ENCODE data around the gene FGF19. TPM values are rescaled to one million over a fixed set of nuclear protein-coding genes. Genes with fewer than 3 reads are reported as not detected.

FGF19 gene
- total and polyA plus RNA-seq, 8 donors: not detected

- TF ChIP-seq, protein P1, sequence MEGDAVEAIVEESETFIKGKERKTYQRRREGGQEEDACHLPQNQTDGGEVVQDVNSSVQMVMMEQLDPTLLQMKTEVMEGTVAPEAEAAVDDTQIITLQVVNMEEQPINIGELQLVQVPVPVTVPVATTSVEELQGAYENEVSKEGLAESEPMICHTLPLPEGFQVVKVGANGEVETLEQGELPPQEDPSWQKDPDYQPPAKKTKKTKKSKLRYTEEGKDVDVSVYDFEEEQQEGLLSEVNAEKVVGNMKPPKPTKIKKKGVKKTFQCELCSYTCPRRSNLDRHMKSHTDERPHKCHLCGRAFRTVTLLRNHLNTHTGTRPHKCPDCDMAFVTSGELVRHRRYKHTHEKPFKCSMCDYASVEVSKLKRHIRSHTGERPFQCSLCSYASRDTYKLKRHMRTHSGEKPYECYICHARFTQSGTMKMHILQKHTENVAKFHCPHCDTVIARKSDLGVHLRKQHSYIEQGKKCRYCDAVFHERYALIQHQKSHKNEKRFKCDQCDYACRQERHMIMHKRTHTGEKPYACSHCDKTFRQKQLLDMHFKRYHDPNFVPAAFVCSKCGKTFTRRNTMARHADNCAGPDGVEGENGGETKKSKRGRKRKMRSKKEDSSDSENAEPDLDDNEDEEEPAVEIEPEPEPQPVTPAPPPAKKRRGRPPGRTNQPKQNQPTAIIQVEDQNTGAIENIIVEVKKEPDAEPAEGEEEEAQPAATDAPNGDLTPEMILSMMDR (IDR thresholded peaks at IDR 0.05): no peak
- no peak for TF ChIP-seq EP300 (IDR thresholded peaks at IDR 0.05)
- intact Hi-C loops (cut with DNase I; ENCODE audit: low total_unique reads): loop anchor here (10.0 kb wide), 1 partner anchor 148 kb away; no protein-coding TSS in a partner anchor
- no peak overlapping the region for H3K4me3 ChIP-seq
- H3K27me3 ChIP-seq: peaks cover 4 to 89% (median 20%) of the 10 kb centered on the region in 3 donors
- no peaks in the 10 kb centered on the region for H3K4me1 ChIP-seq
- no peak overlapping the region for H3K27ac ChIP-seq
- H3K9me3 ChIP-seq: no peaks in the 10 kb centered on the region
- WGBS, 5 donors: 44 to 62% (median 45%) methylated on average over 15 to 18 of the region's 18 CpGs
- no peaks in the 10 kb centered on the region for H3K36me3 ChIP-seq
- no peak for DNase-seq
Observed at GRCh38 chr11:69726481-69726880, 22.7 kb upstream of the FGF19 start.

DNA sequence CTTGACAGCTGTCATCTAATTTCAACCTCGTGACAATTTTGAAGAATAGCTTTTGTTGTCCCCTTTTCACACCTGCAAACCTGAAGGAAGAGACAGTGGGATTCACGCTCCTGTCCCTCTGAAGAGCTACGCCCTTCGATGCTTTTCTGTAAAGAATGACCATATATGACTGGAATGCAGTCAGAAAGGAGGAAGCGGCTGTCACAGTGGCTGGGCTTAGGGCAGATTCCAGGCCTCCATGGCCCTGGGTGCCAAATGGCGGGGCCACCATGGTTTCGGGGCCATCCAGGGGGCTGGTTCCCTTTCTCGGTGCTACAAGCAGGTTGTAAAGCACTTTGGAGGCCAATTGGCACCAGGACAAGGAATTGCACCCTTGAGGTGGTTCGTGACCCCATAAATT, 22.2 kb upstream of the FGF19 start:
- Histone ChIP-seq H3K27ac (no peak overlapping the region), H3K4me3 (no peak overlapping the region), H3K27me3 (peaks cover 5 to 89% (median 20%) of the 10 kb centered on the region in 3 donors), H3K9me3 (no peaks in the 10 kb centered on the region), H3K36me3 (no peaks in the 10 kb centered on the region), H3K4me1 (no peaks in the 10 kb centered on the region)
- 59 to 74% (median 70%) methylated on average over 8 to 9 of the region's 9 CpGs for WGBS, 5 donors
- no peak for TF ChIP-seq POLR2AphosphoS5 (IDR thresholded peaks at IDR 0.05)
- TF ChIP-seq, protein P1 (IDR thresholded peaks at IDR 0.05): no peak
- TF ChIP-seq EP300 (IDR thresholded peaks at IDR 0.05): no peak
- no peak for TF ChIP-seq POLR2A (IDR thresholded peaks at IDR 0.05)
- DNase-seq: no peak
- intact Hi-C loops (cut with DNase I; ENCODE audit: low total_unique reads): loop anchor here (10.0 kb wide), 1 partner anchor 149 kb away; no protein-coding TSS in a partner anchor

DNA sequence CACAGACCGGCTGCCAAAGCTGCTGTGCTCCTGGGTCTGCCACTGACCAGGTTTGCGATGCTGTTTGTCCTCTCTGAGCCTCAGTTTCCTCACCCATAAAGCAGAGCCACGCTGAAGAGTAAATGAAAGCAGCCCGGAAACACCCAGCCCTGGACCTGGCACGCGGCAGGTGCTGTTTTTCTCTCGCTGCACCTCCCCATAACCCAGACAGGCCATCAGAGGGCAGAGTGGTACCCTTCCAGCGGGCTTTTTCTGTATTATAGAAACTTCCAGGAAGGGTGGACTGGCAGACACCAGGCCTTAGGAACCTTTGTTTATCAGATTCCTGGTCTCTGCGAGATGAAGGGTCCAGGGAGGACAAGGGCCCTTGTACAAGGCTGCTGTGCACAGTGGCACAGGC, 17.9 kb upstream of the FGF19 start:
- H3K27me3 ChIP-seq: peaks cover 10 to 90% (median 41%) of the 10 kb centered on the region in 3 donors
- H3K9me3 ChIP-seq: no peaks in the 10 kb centered on the region
- no peaks in the 10 kb centered on the region for H3K36me3 ChIP-seq
- H3K4me1 ChIP-seq: peaks cover 0 to 5% (median 0%) of the 10 kb centered on the region in 4 donors
- H3K4me3 ChIP-seq: no peak overlapping the region
- 31 to 49% (median 33%) methylated on average over 9 of the region's 9 CpGs for WGBS, 5 donors
- intact Hi-C loops (cut with DNase I; ENCODE audit: low total_unique reads): loop anchor here (10.0 kb wide), 1 partner anchor 153 kb away; no protein-coding TSS in a partner anchor
- TF ChIP-seq, protein P1 (IDR thresholded peaks at IDR 0.05): no peak
- no peak for TF ChIP-seq POLR2AphosphoS5 (IDR thresholded peaks at IDR 0.05)
- TF ChIP-seq EP300 (IDR thresholded peaks at IDR 0.05): no peak
- no peak for TF ChIP-seq POLR2A (IDR thresholded peaks at IDR 0.05)
- no peak overlapping the region for H3K27ac ChIP-seq
- no peak for DNase-seq

GRCh38 chr11:69721106-69721505, 17.3 kb upstream of the FGF19 start:
- no peak for DNase-seq
- H3K4me1 ChIP-seq: peaks cover 0 to 5% (median 0%) of the 10 kb centered on the region in 4 donors
- TF ChIP-seq EP300 (IDR thresholded peaks at IDR 0.05) (no peak), POLR2A (IDR thresholded peaks at IDR 0.05) (no peak), POLR2AphosphoS5 (IDR thresholded peaks at IDR 0.05) (no peak)
- TF ChIP-seq, protein P1 (IDR thresholded peaks at IDR 0.05): no peak
- peaks cover 10 to 90% (median 43%) of the 10 kb centered on the region in 3 donors for H3K27me3 ChIP-seq
- H3K4me3 ChIP-seq: no peak overlapping the region
- intact Hi-C loops (cut with DNase I; ENCODE audit: low total_unique reads): loop anchor here (10.0 kb wide), 1 partner anchor 154 kb away; no protein-coding TSS in a partner anchor
- no peaks in the 10 kb centered on the region for H3K9me3 ChIP-seq
- no peaks in the 10 kb centered on the region for H3K36me3 ChIP-seq
- WGBS, 5 donors: 40 to 56% (median 45%) methylated on average over 14 of the region's 14 CpGs
- no peak overlapping the region for H3K27ac ChIP-seq
